Mucosa of descending colon (tissue), 3 donors: ENCODE results near the gene PRR33. TPM values are rescaled to one million over a fixed set of nuclear protein-coding genes. Genes with fewer than 3 reads are reported as not detected.

Experiments
- ATAC-seq: fragments of 200-7000 bp; cut with Tn5 transposase; one replicate; pipeline ENCODE4 v1.9.1; 2020; ENCODE audit warnings: mild to moderate bottlenecking, moderate library complexity
- DNase-seq, 3 donors: peaks; one replicate each; pipeline ENCODE4 v3.0.0-alpha.2; 2020
- H3K36me3 ChIP-seq: fragments of 200-600 bp; one replicate; pipeline ENCODE4 v1.8.0; 2021; ENCODE audit warnings: low read depth, mild to moderate bottlenecking
- H3K4me1 ChIP-seq: fragments of 200-600 bp; one replicate; pipeline ENCODE4 v1.8.0; 2021; ENCODE audit warnings: low read depth, mild to moderate bottlenecking
- H3K4me3 ChIP-seq: fragments of 200-600 bp; one replicate; pipeline ENCODE4 v1.8.0; 2021; ENCODE audit warnings: mild to moderate bottlenecking
- H3K9me3 ChIP-seq: fragments of 200-600 bp; one replicate; pipeline ENCODE4 v1.8.0; 2021; ENCODE audit warnings: mild to moderate bottlenecking
- intact Hi-C, 2 donors: fragments of 100-400 bp; cut with DNase I in 1 of 2; cut with micrococcal nuclease in 1 of 2; formaldehyde crosslinking; loops; one replicate each; pipeline versions ENCODE4 v1.11.0 to v1.11.1; 2022; cut with DNase I, micrococcal nuclease
- total RNA-seq, 3 donors: library from RNA; stranded (reverse); fragmentation: NEBNext Ultra II Directional in 2 of 3; extraction: Animal tissue kit (Norgen Biotek cat#: 25700) in 2 of 3; gene quantifications; one replicate each; pipeline versions ENCODE4 v1.2.1 to v1.2.4, GENCODE V29; 2021 to 2023
- TF ChIP-seq, protein P1 (sequence below): fragments of 200-600 bp; IDR thresholded peaks from one replicate; pipeline ENCODE4 v1.8.0; 2022; ENCODE audit warnings: antibody characterized with exemption, mild to moderate bottlenecking
- donor health status: DM: no; HTN: no; CAD: no; lungs with moderate emphysema.
- donor health status: DM: no; HTN: no; CAD: no.
- donor health status: DM: no; HTN: yes; CAD: no.

PRR33 gene
- total RNA-seq, 3 donors from 2014 or later = not detected

DNA sequence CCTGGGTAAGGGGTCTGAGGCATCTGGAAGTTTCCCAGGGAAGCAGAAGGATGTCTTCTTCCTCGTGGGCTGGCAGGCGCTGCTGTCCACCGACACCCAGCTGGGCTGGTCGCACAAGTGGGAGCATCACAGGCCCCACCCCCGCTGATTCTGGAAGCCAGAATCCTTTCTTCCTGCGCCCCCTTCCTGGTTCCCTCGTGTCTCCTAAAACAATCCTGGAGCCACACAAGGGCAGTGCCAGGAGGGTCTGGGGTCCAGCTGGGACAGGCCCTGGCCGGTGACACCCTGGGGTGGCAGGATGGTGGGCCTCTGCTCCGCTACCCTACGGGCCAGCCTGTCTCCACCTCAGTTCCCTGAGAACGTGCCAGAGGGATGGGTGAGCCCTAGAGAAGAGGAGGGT, 34.6 kb downstream of the PRR33 start:
- DNase-seq (peak in 1 of 3 donors; percentile 36), ATAC-seq (no peak)
- H3K4me1 ChIP-seq = no peaks in the 10 kb centered on the region
- TF ChIP-seq, protein P1, sequence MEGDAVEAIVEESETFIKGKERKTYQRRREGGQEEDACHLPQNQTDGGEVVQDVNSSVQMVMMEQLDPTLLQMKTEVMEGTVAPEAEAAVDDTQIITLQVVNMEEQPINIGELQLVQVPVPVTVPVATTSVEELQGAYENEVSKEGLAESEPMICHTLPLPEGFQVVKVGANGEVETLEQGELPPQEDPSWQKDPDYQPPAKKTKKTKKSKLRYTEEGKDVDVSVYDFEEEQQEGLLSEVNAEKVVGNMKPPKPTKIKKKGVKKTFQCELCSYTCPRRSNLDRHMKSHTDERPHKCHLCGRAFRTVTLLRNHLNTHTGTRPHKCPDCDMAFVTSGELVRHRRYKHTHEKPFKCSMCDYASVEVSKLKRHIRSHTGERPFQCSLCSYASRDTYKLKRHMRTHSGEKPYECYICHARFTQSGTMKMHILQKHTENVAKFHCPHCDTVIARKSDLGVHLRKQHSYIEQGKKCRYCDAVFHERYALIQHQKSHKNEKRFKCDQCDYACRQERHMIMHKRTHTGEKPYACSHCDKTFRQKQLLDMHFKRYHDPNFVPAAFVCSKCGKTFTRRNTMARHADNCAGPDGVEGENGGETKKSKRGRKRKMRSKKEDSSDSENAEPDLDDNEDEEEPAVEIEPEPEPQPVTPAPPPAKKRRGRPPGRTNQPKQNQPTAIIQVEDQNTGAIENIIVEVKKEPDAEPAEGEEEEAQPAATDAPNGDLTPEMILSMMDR = no peak
- no peaks in the 10 kb centered on the region for H3K36me3 ChIP-seq
- intact Hi-C loops = no loop called here
- H3K9me3 ChIP-seq = no peaks in the 10 kb centered on the region
- no peak overlapping the region for H3K4me3 ChIP-seq

DNA sequence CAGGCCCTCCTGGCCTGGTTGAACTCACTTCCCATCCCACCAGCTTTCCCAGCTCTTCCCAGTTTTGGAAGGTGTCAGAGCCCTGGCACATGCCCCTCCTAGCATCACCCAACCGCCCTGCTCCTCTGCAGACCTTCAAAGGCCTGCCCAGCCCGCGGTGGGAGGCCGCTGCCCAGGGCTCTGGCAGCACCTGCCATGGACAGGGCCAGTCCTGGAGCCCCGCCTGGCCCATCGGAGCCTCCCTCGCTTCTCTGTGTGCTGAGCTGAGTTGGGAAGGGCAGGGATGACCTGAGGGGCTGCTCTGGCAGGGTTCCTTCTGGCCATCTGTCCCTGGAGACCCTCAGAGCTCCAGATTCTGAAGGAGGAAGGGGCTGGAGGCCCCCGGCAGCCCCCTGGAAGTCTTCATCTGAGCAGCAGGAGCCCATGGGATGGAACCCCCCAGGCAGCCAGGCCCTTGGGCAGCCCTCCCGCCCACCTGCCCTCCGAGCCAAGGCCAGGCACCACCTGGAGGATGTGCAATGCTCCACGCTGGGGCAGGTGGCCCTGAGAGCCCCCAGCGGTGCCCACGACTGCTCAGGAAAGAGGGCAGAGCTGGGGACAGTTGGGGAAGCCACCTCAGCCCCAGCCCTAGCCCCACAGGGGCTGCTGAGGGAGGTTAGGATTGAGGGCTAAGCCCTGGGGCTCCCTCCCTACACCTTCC, 35.2 kb downstream of the PRR33 start:
- no peaks in the 10 kb centered on the region for H3K9me3 ChIP-seq
- TF ChIP-seq, protein P1 = no peak
- no peaks in the 10 kb centered on the region for H3K4me1 ChIP-seq
- intact Hi-C loops = no loop called here
- no peaks in the 10 kb centered on the region for H3K36me3 ChIP-seq
- H3K4me3 ChIP-seq = no peak overlapping the region
- ATAC-seq (no peak), DNase-seq (peak in 1 of 3 donors; percentile 46)

DNA sequence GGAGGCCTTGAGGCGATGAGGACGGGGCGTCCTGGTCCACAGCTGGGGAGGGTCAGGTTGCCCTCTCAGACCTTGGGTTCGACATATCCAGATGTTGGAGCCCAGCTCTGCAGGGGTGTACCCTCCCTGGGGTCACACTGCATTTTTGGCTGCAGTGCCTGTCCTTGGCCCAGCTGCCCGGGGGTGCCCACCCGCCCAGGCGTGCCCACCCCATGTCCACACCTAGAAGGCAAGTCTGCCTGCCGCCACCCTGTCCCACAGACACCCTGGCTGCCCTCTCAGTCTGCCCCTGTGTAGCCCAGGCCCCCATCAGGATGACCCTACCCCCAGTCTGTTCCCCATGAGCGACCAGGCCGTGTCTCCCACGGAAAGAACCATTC, 35.8 kb downstream of the PRR33 start:
- ATAC-seq (no peak), DNase-seq (peak in 1 of 3 donors; percentile 52)
- intact Hi-C loops = no loop called here
- no peaks in the 10 kb centered on the region for H3K36me3 ChIP-seq
- no peak overlapping the region for H3K4me3 ChIP-seq
- H3K4me1 ChIP-seq = no peaks in the 10 kb centered on the region
- no peaks in the 10 kb centered on the region for H3K9me3 ChIP-seq
- TF ChIP-seq, protein P1 = no peak

DNA sequence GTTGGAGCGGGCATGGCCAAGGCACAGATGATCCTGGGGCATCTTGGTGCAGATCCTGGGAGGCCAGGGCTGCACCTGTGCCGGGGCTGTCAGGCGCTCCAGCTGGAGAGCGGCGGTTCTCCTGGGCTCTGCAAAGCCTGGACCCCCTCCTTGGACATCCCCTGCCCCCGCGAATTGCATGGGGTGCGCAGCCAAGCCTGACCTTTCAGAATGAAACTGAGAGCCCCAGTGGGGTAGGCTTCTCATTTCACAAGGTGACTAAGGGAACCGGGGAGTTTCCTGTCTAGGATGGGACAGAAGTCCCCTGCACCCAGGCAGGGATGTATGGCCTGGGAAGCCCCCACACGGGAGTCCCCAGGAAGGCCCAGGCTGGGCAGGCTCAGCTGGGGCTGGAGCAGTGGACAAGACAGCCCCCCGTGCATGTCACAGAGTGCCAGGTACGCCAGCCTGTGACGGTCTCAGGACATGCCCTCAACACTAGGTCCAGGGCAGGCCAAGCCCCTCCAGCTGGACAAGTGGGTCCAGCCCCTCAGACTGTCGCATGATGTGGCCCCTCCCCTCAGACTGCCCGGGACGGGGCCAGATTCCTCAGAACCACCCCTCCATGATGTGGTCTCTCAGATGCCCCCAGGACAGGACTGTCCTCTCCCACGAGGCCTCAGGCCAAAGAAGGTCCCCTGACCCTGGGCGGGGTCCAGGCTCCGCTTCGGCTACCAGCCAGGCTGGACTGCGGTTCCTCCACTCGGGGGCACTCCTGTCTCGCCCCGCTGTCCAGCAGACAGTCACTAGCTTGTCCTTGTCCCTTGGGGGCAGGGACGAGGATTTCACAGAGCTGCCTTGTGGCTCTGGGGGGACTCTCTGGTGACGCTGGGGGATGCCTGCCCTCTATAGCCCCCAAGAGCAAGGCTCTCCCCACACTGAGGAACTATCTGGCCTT, 36.5 kb downstream of the PRR33 start:
- Histone ChIP-seq H3K9me3 (no peaks in the 10 kb centered on the region), H3K4me3 (no peak overlapping the region), H3K36me3 (no peaks in the 10 kb centered on the region), H3K4me1 (no peaks in the 10 kb centered on the region)
- intact Hi-C loops = no loop called here
- ATAC-seq (no peak), DNase-seq (peak in 1 of 3 donors; percentile 62)
- TF ChIP-seq, protein P1 = no peak

DNA sequence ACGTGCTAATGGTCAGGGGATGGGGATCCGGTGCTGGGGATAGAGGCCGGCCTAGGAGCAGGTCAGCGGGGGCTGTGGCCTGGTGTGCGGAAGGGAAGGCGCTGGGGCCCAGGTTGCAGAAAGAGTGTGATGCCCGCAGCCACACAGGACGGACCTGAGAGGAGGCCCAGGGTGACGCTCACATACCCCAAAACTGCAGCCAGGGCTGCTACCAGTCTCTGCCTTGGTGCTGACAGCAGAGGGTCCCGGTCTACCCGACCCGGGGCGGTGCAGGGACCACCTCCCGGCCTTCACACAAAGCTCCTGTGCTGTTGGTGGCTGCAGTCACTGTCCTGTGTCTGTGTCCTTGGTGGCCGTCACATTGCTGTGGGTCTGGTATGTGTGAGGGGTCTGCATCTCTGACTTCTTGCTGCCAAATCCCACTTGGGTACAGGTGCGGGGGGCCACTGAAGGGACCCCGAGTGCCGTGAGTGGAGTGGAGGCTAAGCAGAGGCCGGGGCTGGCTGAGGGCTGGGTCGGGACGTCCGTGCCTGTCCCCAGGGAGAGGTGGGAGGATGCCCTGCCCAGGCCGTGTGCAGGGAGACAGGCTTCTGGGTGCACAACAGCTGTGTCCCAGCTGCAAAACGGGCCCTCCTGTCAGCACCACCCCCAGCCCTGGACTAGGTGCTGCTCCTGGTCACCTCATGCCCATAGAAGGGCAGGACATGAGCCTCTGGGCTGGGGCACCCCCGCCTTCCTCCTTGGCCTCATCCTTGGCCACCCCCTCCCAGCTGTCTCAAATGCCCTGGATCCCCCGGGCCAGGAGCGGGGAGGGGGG, 37.4 kb downstream of the PRR33 start:
- H3K4me3 ChIP-seq = no peak overlapping the region
- DNase-seq = peak in 1 of 3 donors; percentile 64
- H3K9me3 ChIP-seq = no peaks in the 10 kb centered on the region
- H3K36me3 ChIP-seq = no peaks in the 10 kb centered on the region
- H3K4me1 ChIP-seq = no peaks in the 10 kb centered on the region
- peak; percentile 22 for ATAC-seq
- intact Hi-C loops = no loop called here
- TF ChIP-seq, protein P1 = no peak
